Heart right ventricle (tissue), 16 donors: ENCODE data around the gene CDC37. TPM values are rescaled to one million over a fixed set of nuclear protein-coding genes. Genes with fewer than 3 reads are reported as not detected.
A peak's percentile ranks its signal among the peaks of the same experiment; 100 is the strongest.

Experiments
- ATAC-seq, 8 donors: fragments of 200-7000 bp; cut with Tn5 transposase; one replicate each; pipeline ENCODE4 v1.9.1; 2020; ENCODE audit warnings: mild to moderate bottlenecking in 8 of 8, moderate library complexity in 8 of 8, moderate number of reproducible peaks in 1 of 8
- DNase-seq, 2 donors: peaks; one replicate each; pipeline ENCODE4 v3.0.0-alpha.2; 2020
- H3K27ac ChIP-seq, 10 donors: fragments of 200-600 bp; sonication (generic) in 2 of 10; one replicate each; pipeline versions ENCODE4 v1.5.0 to v1.8.0; 2020 to 2022; ENCODE audit warnings: mild to moderate bottlenecking in 3 of 10
- H3K27me3 ChIP-seq, 7 donors: fragments of 200-600 bp; one replicate each; pipeline ENCODE4 v1.8.0; 2021 to 2022; ENCODE audit warnings: mild to moderate bottlenecking in 2 of 7
- H3K36me3 ChIP-seq, 9 donors: fragments of 200-600 bp; sonication (generic) in 1 of 9; one replicate each; pipeline versions ENCODE4 v1.5.0 to v1.8.0; 2020 to 2022; ENCODE audit warnings: mild to moderate bottlenecking in 2 of 9
- H3K4me1 ChIP-seq, 9 donors: fragments of 200-600 bp; sonication (generic) in 1 of 9; one replicate each; pipeline versions ENCODE4 v1.5.0 to v1.8.0; 2020 to 2022; ENCODE audit warnings: mild to moderate bottlenecking in 4 of 9
- H3K4me3 ChIP-seq, 10 donors: fragments of 200-600 bp; sonication (generic) in 2 of 10; one replicate each; pipeline versions ENCODE4 v1.5.0 to v1.8.0; 2020 to 2022; ENCODE audit warnings: mild to moderate bottlenecking in 7 of 10, moderate library complexity in 2 of 10
- H3K9me3 ChIP-seq, 11 donors: fragments of 200-600 bp in 10 of 11; sonication (generic) in 2 of 11; one replicate each; pipeline versions ENCODE4 v1.5.0 to v1.8.0; 2013 to 2022; ENCODE audit warnings: mild to moderate bottlenecking in 2 of 11, control low read depth in 1 of 11, moderate library complexity in 1 of 11
- WGBS, 2 donors: extraction: QIAGEN DNeasy Blood & Tissue Kit; methylation state at CpG; one replicate each; pipeline ENCODE4 v1.1.7; 2013; ENCODE audit warnings: inconsistent platforms in 1 of 2; 5-methylcytosine and 5-hydroxymethylcytosine counted together
- intact Hi-C, 10 donors: fragments of 100-400 bp; cut with DNase I; formaldehyde crosslinking; loops; one replicate each; pipeline versions ENCODE4 v1.11.1 to v1.14.2; 2022
- polyA plus RNA-seq, 2 donors: library from polyadenylated mRNA; stranded (reverse); fragments of 200-250 nt; gene quantifications; one replicate each; pipeline ENCODE4 v1.2.3, GENCODE V29; 2013
- total RNA-seq, 10 donors: library from RNA; stranded (reverse); fragmentation: NEBNext Ultra II Directional in 3 of 10; extraction: Animal tissue kit (Norgen Biotek cat#: 25700) in 3 of 10; gene quantifications; one replicate each; pipeline versions ENCODE4 v1.2.1 to v1.2.4, GENCODE V29; 2021 to 2023
- TF ChIP-seq, protein P1 (sequence below), 9 donors: fragments of 200-600 bp; sonication (generic) in 2 of 9; IDR thresholded peaks; one replicate each; pipeline versions ENCODE4 v1.5.0 to v1.8.0; 2021 to 2022; ENCODE audit warnings: antibody characterized with exemption in 9 of 9, mild to moderate bottlenecking in 5 of 9, moderate library complexity in 1 of 9
- donor health status: Arrhythmogenic right ventricular cardiomyopathy.
- donor health status: ischemic (EF 13 %, LVEDD 7.1; RV severe dilation, severe dysfunction).
- donor health status: healthy with polysubstance abuse.
- donor health status: DM: no; HTN: yes; CAD: no.
- donor health status: DM: no; HTN: no; CAD: no.
- donor health status: ischemic (EF 25% LVEDD 6.9; RV normal size, moderate dysfunction).
- donor health status: ischemic (EF 25% LVEDD 5.7; RV mildly dilated, moderate dysfunction).
- donor health status: healthy.
- donor health status: DM: yes; HTN: yes; CAD: no.
- donor health status: Ischemic cardiomyopathy.
- donor health status: ischemic (EF 35%, LVEDD 5.7; RV mildly dilated, moderate dysfunction).
- donor health status: nonischemic (EF 11% LVEDD 7.7; RV severe dilation, severe dysfunction).
- donor health status: DM: yes; HTN: yes; CAD: no.
- donor health status: PGD.
- donor health status: ischemic (EF 29% LVEDD 5.4; RV normal size, mild dysfunction).
- donor health status: nonischemic (EF 23%, LVEDD 6.1; RV moderate dilation, normal function).

The CDC37 gene
- total and polyA plus RNA-seq, 12 donors: 106 to 422 (median 129) TPM

- Histone ChIP-seq H3K36me3 (no peaks in the 10 kb centered on the region), H3K4me1 (peaks cover 6 to 74% (median 25%) of the 10 kb centered on the region in 9 donors), H3K9me3 (no peaks in the 10 kb centered on the region), H3K27ac (peak overlapping the region in 2 of 10 donors; percentile 9 to 86), H3K27me3 (peaks cover 6 to 30% (median 26%) of the 10 kb centered on the region in 7 donors), H3K4me3 (peak overlapping the region in 1 of 10 donors; percentile 5)
- TF ChIP-seq, protein P1, sequence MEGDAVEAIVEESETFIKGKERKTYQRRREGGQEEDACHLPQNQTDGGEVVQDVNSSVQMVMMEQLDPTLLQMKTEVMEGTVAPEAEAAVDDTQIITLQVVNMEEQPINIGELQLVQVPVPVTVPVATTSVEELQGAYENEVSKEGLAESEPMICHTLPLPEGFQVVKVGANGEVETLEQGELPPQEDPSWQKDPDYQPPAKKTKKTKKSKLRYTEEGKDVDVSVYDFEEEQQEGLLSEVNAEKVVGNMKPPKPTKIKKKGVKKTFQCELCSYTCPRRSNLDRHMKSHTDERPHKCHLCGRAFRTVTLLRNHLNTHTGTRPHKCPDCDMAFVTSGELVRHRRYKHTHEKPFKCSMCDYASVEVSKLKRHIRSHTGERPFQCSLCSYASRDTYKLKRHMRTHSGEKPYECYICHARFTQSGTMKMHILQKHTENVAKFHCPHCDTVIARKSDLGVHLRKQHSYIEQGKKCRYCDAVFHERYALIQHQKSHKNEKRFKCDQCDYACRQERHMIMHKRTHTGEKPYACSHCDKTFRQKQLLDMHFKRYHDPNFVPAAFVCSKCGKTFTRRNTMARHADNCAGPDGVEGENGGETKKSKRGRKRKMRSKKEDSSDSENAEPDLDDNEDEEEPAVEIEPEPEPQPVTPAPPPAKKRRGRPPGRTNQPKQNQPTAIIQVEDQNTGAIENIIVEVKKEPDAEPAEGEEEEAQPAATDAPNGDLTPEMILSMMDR (IDR thresholded peaks at IDR 0.05): no peak
- peak in 6 of 8 donors; percentile 1 to 40 (median 28) for ATAC-seq
- no peak for DNase-seq
- intact Hi-C loops: loop anchor here in 4 of 10 donors (10.0 kb wide), 3 partner anchors 66 to 166 kb away; partner anchors contain the start of genes CDKN2D (in 1 of the 4) and KRI1 (in 1 of the 4)
- 61 to 67% methylated on average over 18 of the region's 18 CpGs for WGBS, 2 donors
Observed at GRCh38 chr19:10408511-10409283, 5.4 kb upstream of the CDC37 start.

- intact Hi-C loops: loop anchor here in 4 of 10 donors (10.0 kb wide), 3 partner anchors 68 to 168 kb away; partner anchors contain the start of genes CDKN2D (in 1 of the 4) and KRI1 (in 1 of the 4)
- Histone ChIP-seq H3K4me1 (peaks cover 10 to 73% (median 26%) of the 10 kb centered on the region in 9 donors), H3K36me3 (no peaks in the 10 kb centered on the region), H3K4me3 (no peak overlapping the region), H3K9me3 (no peaks in the 10 kb centered on the region), H3K27ac (peak overlapping the region in 1 of 10 donors; percentile 0), H3K27me3 (peaks cover 6 to 30% (median 26%) of the 10 kb centered on the region in 7 donors)
- TF ChIP-seq, protein P1 (IDR thresholded peaks at IDR 0.05): no peak
- DNase-seq (no peak), ATAC-seq (no peak)
Observed at GRCh38 chr19:10407096-10407495, 3.8 kb upstream of the CDC37 start.

- H3K36me3 ChIP-seq: peaks cover 0 to 2% (median 0%) of the 10 kb centered on the region in 9 donors
- H3K9me3 ChIP-seq: no peaks in the 10 kb centered on the region
- H3K27me3 ChIP-seq: peaks cover 6 to 30% (median 26%) of the 10 kb centered on the region in 7 donors
- H3K4me1 ChIP-seq: peaks cover 13 to 74% (median 32%) of the 10 kb centered on the region in 9 donors
- 78 to 81% methylated on average over 6 of the region's 6 CpGs for WGBS, 2 donors
- ATAC-seq: no peak
- intact Hi-C loops: loop anchor here in 4 of 10 donors (10.0 kb wide), 3 partner anchors 69 to 169 kb away; partner anchors contain the start of genes CDKN2D (in 1 of the 4) and KRI1 (in 1 of the 4)
- no peak for DNase-seq
- H3K4me3 ChIP-seq: no peak overlapping the region
- peak overlapping the region in 1 of 10 donors; percentile 34 for H3K27ac ChIP-seq
- TF ChIP-seq, protein P1 (IDR thresholded peaks at IDR 0.05): no peak
Observed at GRCh38 chr19:10406191-10406590, 2.8 kb upstream of the CDC37 start.
